ENCODE data around the gene PEX19.

The PEX19 gene

GRCh38 chr1:160238408-160238807, 46.5 kb downstream of the PEX19 start:
- no peak for DNase-seq (ENCODE audit: low read depth)

GRCh38 chr1:160237558-160237957, 47.4 kb downstream of the PEX19 start:
- DNase-seq (ENCODE audit: low read depth) = no peak

- no peak for DNase-seq (ENCODE audit: low read depth)
Measured at GRCh38 chr1:160236806-160237205, 48.1 kb downstream of the PEX19 start.

GRCh38 chr1:160232911-160233310, 52.0 kb downstream of the PEX19 start:
- no peak for DNase-seq (ENCODE audit: low read depth)

GRCh38 chr1:160228431-160228830, 56.5 kb downstream of the PEX19 start:
- DNase-seq (ENCODE audit: low read depth) = no peak

- no peak for DNase-seq (ENCODE audit: low read depth)
Measured at GRCh38 chr1:160227561-160227960, 57.4 kb downstream of the PEX19 start.

GRCh38 chr1:160227034-160227433, 57.9 kb downstream of the PEX19 start:
- no peak for DNase-seq (ENCODE audit: low read depth)
